ENCODE data around the gene BCLAF1.

BCLAF1 gene

GRCh38 chr6:136307351-136307750, 17.7 kb upstream of the BCLAF1 start:
- no peak for DNase-seq

- DNase-seq, result no peak
Observed at GRCh38 chr6:136306466-136306865, 16.8 kb upstream of the BCLAF1 start.

GRCh38 chr6:136304410-136304809, 14.8 kb upstream of the BCLAF1 start:
- no peak for DNase-seq

- no peak for DNase-seq
Observed at GRCh38 chr6:136303516-136303915, 13.9 kb upstream of the BCLAF1 start.

- DNase-seq, result no peak
Observed at GRCh38 chr6:136294621-136295020, 5.0 kb upstream of the BCLAF1 start.

- DNase-seq, result peak; percentile 88
Observed at GRCh38 chr6:136290410-136291010, 864 bp upstream of the BCLAF1 start.

- DNase-seq, result peak; percentile 90
Observed at GRCh38 chr6:136289327-136289578, 393 bp downstream of the BCLAF1 start.

- DNase-seq, result peak; percentile 95
Observed at GRCh38 chr6:136288566-136289326, 900 bp downstream of the BCLAF1 start.

- peak; percentile 52 for DNase-seq
Observed at GRCh38 chr6:136284909-136285308, 4.7 kb downstream of the BCLAF1 start.

GRCh38 chr6:136282906-136283305, 6.7 kb downstream of the BCLAF1 start:
- DNase-seq, result no peak

GRCh38 chr6:136280032-136280609, 9.5 kb downstream of the BCLAF1 start:
- DNase-seq, result no peak

- DNase-seq, result no peak
Observed at GRCh38 chr6:136274062-136274461, 15.6 kb downstream of the BCLAF1 start.

GRCh38 chr6:136265101-136265500, 24.5 kb downstream of the BCLAF1 start:
- no peak for DNase-seq

- no peak for DNase-seq
Observed at GRCh38 chr6:136262940-136263339, 26.7 kb downstream of the BCLAF1 start.

- DNase-seq, result no peak
Observed at GRCh38 chr6:136254851-136255466, 34.7 kb downstream of the BCLAF1 start.

- DNase-seq, result no peak
Observed at GRCh38 chr6:136253734-136254133, 35.9 kb downstream of the BCLAF1 start.

- peak; percentile 6 for DNase-seq
Observed at GRCh38 chr6:136252441-136252840, 37.2 kb downstream of the BCLAF1 start.

GRCh38 chr6:136251394-136251793, 38.3 kb downstream of the BCLAF1 start:
- no peak for DNase-seq

GRCh38 chr6:136250686-136251008, 39.0 kb downstream of the BCLAF1 start:
- DNase-seq, result no peak

- peak; percentile 100 for DNase-seq
Observed at GRCh38 chr6:136249811-136250685, 39.6 kb downstream of the BCLAF1 start, which contains the start of gene MTFR2. Gene MTFR2, minus strand, starts transcription at chr6:136250311. Its CDS starts 1,212 bp downstream, at chr6:136249099.

- peak; percentile 34 for DNase-seq
Observed at GRCh38 chr6:136249336-136249735, 40.3 kb downstream of the BCLAF1 start.

GRCh38 chr6:136244061-136244616, 45.5 kb downstream of the BCLAF1 start:
- peak; percentile 55 for DNase-seq

Data from EL (cell line).